NCI-H1048 (cell line): ENCODE data around the gene EMC6.

ENCODE experiments used
- DNase-seq: peaks from one replicate; lab custom pipeline; 2025; lab: John Stamatoyannopoulos, UW

The EMC6 gene

DNA sequence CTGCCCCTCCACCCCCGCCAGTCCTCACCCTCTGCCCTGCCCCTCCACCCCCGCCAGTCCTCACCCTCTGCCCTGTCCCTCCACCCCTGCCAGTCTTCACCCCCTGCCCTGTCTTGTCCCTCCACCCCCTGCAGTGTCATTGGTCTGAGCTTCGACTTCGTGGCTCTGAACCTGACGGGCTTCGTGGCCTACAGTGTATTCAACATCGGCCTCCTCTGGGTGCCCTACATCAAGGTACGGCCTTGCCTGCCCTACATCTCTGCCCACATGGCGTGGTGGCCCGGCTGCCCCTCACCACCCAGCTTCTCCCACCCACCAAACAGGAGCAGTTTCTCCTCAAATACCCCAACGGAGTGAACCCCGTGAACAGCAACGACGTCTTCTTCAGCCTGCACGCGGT lies 12.3 kb upstream of the EMC6 start:
- no peak for DNase-seq

DNA sequence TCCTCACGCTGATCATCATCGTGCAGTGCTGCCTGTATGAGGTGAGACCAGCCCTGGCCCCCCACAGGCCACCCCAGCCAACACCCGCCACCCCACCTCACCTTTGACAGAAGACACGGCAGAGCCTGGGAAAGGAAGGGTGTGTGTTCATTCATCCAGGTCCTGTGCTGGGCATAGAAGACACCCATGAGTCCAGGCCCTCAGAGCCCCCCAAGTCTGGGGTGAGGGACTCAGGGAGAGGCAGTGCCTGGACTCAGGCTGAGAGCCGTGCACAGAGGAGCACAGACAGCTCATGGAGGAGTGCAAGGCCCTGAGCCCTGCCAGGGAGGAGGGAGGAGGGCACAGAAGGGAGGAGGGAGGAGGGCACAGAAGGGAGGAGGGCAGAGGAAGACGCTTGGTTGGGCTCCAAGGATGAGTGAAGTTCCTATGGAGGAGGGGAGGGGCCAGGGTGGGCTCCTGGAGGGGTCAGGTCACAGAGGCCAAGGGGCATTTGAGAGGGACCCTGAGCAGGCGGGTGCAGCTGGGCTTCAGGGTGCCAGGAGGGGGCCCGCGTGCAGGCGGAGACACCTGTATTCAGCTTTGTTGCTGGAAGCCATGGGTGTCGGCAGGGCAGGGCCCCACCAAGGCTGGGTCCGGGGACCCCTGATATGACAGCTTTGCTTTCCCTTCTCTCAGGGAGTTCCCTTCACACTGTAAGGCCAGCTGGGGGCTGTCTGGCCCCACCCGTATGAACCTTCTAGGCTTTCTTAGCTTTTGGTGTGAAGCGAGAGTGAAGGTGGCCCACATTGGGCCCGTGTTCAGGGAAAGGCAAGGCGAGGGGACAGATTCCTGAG lies 11.6 kb upstream of the EMC6 start:
- no peak for DNase-seq

DNA sequence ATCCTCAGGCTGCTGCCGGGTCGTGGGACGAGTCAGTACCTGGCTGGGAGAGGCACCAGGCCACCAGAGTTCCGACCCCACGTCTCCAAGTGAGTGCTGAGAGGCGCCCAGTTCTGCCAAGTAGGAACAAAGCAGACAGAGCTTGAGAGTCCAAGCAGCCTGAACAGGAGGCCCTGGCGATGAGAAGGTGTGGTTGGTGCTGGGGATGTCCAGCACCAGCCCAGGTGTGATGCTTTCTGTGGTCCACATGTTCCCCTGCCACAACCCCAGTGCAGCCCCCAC lies 11.1 kb upstream of the EMC6 start:
- no peak for DNase-seq

DNA sequence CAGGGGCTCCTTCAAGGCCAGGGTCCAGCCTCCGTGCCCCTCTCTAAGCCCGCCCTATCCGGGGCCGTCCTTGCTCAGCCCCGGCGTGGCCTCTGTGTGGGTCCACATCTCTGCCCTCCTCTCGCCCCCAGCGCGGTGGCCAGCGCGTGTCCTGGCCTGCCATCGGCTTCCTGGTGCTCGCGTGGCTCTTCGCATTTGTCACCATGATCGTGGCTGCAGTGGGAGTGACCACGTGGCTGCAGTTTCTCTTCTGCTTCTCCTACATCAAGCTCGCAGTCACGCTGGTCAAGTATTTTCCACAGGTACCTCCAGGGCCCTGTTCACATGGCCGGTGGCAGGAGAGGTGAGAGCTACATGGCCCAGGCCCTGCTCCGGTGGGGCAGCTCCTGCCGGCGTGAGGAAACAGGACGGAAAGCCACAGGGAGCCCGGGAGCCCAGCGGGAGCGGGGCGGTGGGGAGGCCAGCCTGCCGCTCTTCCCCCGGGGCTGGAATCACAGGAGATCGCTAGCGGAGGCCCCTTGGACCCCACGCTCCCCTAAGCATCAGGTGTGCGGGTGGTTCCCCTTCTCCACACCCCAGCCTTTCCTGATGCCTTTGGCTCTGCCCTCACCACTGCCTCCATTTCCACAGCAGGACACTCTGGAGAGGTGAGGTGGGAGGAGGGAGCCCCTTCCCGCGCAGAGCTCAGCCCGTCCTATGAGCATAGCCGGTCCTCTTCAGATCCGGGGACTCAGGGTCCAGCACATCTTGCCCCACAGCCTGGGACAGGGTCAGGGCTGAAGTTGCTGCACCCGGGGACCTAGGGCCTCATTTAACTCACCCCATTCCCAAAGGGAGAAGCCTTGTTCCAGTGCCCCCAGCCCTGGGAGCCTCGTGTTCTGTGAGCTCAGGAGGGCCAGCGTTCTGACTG lies 10.5 kb upstream of the EMC6 start:
- no peak for DNase-seq

DNA sequence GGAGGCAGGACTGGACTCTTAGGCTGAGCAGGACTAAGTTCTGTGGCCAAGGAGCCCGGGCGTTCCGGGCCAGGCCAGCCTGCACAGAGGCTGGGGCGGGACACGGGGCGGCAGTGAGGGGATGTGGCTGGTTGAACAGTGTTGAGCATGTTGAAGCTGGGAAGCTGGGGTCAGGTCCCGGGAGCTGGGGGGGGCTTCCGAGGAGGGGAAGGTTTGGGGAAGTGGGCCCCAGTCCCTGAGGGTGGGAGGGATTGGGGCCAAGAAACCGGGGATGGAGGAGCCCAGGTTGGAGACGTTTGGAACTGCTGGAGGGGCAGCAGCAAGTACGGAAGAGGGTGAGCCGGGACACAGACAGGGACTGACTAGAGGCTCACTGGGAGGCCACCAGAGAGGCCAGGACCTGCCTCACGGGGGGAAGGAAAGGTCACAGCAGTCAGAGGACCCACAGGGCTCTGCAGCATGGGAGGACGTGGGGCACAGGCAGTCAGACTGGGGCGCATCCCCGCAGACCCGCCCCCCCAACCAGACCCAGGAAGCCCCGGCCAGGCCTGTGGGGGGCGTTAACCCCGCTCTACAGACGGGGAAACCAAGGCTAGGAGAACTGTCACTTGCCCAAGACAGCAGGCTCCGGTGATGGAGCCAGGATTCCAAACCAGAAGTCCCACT lies 9.7 kb upstream of the EMC6 start:
- DNase-seq, result no peak

DNA sequence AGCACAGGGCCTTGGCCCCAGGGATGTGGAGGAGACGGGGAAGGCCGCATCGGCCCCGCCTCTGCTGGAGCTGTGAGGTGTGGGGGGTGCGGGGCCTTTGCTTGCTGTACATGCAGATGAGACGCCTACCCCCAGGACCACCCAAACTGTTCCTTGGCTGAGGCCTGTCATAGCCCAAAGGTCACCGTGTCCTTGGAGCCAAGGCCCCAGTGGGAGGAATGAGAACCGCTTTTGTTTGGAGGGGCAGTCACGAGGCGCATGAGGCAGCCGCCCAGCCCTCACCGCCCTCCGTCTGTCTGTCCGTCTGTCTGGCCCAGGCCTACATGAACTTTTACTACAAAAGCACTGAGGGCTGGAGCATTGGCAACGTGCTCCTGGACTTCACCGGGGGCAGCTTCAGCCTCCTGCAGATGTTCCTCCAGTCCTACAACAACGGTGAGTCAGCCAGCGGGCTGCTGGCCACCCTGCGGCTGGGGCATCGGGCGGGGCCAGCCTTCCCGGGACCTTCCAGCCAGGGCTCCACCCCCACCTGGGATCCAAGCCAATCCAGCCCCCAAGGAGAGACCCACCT lies 9.0 kb upstream of the EMC6 start:
- DNase-seq, result no peak

DNA sequence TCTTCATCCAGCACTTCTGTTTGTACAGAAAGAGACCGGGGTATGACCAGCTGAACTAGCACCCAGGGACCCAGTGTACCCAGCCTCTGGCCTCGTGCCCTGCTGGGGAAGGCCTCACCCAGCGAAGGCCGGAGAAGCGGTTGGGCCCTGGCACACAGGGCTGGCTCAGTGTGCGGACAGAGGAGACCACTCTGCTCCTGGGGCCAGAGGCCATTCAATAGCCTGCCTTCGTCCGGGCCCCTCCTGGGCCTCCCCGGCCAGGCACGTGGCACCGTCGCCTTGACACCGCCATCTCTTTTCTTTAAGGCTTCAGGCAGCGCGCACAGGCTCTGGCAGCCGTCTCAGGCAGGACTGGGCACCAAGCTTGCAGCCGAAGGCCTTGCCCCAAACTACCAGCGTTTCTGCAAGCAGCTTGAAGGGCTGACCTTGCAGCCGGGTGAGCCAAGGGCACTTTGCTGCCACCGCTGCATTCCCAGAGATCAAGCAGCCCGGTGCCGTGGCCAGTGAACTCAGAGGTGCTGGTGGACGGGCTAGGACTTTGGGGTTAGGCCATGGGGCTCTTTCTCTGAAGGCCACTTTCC lies 8.2 kb upstream of the EMC6 start:
- DNase-seq, result no peak

DNA sequence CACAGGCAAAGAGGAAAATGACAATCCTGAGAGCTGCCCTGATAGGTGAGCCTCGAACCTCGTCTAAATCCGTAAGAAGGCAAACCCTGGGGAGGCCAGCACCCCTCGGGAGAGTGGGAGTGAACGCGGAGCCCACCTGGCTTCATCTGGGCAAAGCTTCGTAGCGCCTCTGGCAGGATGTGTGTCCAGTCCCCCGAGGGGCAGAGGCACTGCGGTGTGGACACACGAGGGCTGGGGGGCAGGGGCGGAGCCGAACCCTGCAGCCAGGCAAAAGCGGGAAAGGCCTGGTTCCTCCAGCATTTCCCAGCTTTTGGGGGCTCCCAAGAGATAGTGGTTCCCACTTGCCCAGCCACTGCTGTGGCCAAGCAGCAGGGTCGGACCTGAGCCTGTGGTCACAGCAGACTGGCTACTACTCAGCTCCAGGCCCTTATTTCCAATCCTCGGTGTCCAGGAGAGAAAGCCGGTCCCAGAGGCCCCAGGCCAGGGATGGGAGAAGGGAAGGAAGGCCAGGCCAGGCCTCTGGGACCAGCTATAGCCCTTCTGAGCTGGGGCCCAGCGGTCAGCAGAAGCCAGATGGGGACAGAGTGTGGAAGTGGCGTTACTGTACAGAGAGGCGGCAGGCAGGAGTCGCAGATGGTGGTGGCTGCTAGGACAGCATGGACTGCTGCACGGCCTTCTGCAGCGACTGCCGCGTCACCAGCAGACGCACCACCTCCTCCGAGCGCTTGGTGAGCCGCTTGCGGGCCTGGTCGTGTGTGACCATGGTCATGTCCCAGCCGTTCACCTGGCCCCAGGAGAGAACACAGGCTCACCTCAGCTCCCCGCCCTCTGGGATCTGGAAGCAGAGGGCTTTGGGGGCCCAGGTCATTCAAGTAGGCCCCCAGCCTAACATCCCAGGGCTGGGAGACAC lies 5.3 kb upstream of the EMC6 start:
- no peak for DNase-seq

DNA sequence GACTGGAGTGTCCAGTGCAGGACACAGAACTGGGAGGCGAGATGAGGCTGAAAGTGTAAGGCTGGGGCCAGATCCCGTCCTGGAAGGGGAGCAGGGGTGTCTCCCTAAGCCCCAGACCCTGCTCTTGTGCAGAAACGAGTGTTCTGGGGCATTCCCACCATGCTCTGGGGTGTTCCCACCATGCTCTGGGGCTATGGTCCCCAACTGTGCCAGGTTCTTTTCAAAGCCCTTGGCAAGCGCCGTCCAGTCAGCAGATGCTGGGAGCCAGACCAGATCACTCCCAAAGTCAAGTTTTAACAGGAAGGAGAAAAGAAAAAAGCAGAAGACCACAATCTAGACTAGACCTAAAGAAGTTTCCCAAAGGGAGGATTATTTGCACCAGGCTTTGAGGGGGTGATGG lies 2.8 kb upstream of the EMC6 start:
- no peak for DNase-seq

DNA sequence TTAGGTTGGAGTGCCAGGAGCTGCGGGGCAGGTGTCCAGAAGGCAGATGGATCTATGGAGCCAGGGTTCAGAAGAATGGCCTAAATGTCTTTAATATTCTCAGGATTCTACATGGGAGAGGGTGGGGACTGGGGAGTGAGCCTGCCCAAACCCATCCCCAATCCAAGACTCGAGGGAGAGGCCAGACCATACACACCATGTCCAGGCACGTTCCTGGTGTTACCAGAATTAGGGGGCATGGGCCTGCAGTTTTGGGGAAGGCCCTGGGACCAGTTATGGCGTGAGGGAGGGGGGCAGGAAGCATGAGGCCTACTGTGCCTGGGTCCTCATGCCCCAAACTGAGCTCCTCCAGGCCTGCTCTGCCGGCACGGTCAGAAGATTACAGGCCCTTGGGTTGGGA lies 2.1 kb upstream of the EMC6 start:
- no peak for DNase-seq

DNA sequence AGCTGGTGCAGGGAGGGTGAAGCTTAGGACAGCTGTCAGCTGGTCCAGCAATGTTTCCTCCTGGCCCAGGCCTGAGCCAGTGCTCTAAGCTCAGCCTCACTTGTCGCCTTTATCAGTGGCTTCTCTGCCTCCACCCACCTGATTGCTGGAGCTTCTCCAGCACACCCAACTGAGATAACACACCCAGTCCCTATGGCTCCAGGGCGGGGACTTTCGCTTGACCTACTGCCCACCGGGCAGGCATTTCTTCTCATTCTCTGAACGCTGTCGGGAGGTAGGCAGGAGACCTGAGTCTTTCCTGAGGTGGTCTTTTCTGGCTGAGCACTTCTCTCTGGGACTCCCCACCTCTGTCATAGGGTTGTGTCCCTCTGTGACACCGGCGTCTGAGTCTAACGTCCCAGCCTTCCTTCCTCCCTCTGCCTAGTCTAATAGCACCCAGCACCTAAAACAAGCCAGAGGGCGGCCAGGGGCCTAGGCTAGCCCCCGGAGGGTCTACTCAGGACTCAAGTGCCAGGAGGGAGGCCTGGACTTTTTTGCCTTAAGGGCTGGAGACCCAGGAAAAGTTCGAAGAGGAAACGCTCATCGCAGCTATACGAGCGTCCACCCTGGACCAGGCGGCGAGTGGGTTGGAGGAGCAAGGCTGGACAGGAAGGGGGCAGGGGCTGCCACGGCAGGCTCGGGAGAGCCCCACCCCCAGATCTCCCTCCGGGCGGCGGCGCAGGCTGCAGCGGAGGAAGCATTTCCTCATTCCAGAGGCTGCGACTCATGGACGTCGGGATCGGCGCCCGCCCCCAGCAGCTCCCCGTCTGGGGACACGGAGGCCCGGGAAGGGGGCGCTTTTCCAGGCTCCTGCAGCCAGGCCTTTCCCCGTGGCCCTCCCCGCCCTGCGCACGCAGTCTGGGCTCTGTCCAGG lies 990 bp upstream of the EMC6 start:
- peak; percentile 46 for DNase-seq

DNA sequence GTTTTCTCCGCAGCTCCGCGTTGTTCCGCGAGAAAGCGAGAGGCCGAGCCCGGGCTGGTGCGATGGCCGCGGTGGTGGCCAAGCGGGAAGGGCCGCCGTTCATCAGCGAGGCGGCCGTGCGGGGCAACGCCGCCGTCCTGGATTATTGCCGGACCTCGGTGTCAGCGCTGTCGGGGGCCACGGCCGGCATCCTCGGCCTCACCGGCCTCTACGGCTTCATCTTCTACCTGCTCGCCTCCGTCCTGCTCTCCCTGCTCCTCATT lies 404 bp downstream of the EMC6 start:
- no peak for DNase-seq

DNA sequence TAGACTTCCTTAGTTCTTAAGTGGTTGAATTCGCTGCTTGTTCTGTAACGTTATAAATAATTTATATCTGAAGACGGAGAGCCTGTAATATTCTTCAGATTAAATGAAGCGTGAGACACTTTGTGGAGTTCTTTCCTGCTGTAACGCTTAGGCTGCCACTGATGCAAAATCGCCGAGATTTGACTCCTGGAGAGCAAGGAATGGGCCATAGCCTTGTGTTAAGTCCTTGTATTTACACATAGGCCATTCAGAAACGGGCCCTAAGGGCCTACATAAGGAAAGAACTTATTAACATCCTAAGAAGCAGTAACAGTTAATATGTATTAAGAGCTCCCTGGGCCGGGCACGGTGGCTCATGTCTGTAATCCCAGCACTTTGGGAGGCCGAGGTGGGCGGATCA lies 936 bp downstream of the EMC6 start:
- no peak for DNase-seq

DNA sequence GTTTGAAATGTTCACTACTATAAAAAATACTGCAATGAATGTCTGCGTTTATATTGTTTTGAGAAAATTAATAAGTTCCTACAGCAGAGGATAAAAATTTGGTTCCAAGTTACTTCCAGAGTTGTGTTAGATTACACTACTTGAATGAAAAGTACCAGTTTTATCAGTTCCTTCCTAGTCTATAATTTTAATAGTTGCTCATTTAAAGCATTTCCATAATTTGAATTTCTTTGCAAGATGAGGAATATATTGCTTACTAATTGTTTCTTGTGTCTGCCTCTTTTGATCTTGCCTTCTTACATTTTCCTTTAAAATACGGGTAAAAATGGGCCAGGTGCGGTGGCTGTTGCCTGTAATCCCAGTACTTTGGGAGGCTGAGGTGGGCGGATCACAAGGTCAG lies 4.0 kb downstream of the EMC6 start:
- DNase-seq, result no peak

DNA sequence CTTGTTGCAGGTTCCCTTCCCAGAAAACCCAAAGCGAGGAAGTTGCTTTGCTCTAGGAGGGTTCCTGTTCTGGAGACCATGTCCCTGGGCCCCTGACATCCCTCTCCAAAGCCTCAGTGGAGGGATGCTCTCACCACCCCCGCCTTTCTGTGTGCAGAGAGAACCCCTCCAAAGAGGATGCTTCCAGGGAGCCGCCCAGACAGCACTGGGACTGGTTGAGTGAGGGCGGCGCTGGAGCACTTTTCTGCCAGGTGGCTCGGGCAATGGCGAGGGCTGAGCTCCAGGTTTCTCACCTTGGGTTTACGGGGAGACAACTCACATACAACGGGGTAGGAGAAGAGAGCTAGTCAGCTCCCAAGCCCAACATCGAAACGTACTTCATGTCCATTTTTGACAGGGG lies 7.3 kb downstream of the EMC6 start:
- no peak for DNase-seq

DNA sequence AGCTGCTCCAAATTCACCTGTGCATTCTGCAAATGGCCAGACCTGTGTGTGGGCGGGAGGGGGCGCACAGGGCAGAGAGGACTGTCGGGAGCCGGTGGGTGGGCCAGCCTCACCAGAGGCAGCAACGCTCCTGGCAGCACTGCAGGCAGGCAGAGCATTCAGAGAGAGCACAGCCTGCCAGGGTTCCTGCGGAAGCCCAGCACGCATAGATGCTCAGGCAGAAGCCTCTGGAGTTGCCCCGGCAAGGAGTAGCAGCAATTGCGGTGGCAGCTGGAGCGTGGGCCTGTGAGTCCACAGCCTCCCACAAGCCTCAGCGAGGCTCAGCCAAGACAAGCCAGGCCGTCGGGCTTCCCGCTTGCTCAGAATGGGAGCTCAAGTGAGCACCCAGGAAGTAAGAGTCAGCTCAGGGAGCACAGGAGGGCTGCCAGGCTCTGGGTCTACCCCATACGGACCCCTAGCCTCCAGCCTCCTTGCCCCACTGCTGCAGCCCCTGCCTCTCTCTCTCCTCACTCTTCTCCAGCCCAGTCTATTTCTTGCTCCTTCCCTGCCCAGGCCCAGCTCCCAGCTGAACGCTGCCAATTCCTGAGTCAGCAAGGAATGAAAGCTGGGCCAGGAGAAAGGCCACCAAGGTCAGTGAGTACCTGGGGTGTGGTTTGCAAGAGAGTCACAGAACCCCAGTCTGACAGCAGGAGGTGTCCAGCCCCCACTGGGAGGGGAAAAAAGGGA lies 9.6 kb downstream of the EMC6 start:
- no peak for DNase-seq

DNA sequence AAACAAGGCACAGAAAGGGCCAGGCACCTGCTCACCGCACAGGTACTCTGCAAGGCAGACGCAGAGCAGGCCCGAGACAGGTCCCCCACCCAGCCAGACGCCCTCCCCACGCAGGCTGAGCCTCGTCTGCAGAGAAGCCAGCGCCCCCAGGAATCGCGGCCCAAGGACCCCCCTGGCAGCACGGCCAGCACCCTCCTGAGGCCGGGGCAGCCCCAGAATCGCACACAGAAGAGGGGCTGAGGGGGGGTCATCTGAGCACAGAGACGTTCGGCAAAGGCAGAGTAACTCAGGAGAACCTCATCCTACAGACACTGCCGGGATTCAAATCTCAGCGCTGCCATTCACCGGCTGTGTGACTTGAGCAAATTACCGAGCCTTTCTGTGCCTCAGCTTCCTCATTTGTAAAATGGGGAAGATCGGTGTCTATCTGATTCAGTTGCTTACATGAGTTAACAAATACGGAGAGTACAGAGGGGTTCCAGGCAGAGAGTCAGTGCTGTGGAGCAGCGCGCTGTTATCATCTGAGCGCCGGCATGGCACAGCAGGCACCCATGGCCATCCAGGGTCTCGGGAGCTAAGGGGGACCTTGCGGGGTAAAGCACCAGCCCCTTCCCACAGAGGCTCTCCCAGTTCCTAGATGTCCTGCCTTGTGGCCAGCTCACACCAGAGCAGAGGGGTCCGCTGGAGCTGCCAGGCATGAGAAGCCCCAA lies 10.4 kb downstream of the EMC6 start:
- no peak for DNase-seq

DNA sequence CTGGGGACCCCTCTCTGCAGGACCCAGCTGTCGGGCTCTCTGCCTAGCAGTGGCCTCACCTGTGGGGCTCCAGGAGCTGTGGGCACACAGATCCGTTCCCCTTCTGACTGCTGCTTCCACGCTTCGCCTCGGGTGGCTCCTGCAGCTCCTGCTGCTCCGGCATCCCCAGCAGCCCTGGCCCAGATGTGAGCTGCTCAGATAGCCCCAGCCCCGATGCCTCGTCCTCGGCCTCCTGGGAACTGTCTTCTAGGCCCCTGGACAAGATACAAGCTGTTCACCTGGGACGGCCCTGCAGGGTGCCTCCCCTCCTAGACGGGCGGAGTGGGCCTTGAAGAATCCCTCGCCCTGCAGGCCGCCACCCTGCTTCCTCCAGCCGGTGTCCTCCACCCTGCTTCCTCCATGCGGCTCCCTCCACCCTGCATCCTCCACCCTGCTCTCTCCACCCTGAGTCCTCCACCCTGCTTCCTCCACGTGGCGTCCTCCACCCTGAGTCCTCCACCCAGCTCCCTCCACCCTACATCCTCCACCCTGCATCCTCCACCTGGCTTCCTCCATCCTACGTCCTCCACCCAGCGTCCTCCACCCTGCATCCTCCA lies 11.0 kb downstream of the EMC6 start:
- no peak for DNase-seq

DNA sequence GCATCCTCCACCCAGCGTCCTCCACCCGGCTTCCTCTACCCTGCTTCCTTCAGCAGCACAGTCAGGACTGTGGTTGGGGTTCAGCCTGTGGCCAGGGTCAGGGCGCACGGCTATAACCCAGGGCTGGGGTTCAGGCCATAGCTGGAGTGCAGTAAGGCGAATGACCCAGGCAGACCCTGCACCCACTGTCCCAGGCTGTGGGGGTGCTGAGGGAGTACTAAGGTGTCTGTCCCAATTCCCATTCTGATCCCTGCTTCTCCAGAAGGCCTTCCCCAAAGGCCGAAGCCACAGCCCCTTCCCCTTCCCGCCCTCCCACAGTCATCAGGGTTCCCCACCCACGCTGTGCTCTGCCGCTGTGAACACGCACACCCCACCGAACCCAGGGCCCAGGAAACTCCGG lies 12.4 kb downstream of the EMC6 start:
- no peak for DNase-seq
